Sigmoid colon (tissue), 4 donors: ENCODE measurements around the gene BGN.

Experiments used
- EP300 ChIP-seq, 4 donors: sonication (generic); formaldehyde crosslinking; IDR thresholded peaks; one replicate each; pipeline ENCODE4 v1.6.1; 2017; ENCODE audit warnings: antibody characterized with exemption in 4 of 4
- POLR2A ChIP-seq, 2 donors: fragments of 450-650 bp; IDR thresholded peaks; one replicate each; pipeline ENCODE4 v1.6.1; 2016; ENCODE audit warnings: antibody characterized with exemption in 2 of 2, mild to moderate bottlenecking in 2 of 2, moderate library complexity in 2 of 2
- POLR2AphosphoS5 ChIP-seq, 4 donors: sonication (generic); formaldehyde crosslinking; IDR thresholded peaks; one replicate each; pipeline ENCODE4 v1.6.1; 2017; ENCODE audit warnings: antibody characterized with exemption in 4 of 4
- TF ChIP-seq, protein P1 (sequence below), 4 experiments: fragments of 450-650 bp in 3 of 4; fragments of 200-600 bp in 1 of 4; IDR thresholded peaks; one replicate each; pipeline ENCODE4 v1.5.1; 2016 to 2019; ENCODE audit warnings: antibody characterized with exemption in 4 of 4, mild to moderate bottlenecking in 3 of 4, moderate library complexity in 2 of 4

DNA sequence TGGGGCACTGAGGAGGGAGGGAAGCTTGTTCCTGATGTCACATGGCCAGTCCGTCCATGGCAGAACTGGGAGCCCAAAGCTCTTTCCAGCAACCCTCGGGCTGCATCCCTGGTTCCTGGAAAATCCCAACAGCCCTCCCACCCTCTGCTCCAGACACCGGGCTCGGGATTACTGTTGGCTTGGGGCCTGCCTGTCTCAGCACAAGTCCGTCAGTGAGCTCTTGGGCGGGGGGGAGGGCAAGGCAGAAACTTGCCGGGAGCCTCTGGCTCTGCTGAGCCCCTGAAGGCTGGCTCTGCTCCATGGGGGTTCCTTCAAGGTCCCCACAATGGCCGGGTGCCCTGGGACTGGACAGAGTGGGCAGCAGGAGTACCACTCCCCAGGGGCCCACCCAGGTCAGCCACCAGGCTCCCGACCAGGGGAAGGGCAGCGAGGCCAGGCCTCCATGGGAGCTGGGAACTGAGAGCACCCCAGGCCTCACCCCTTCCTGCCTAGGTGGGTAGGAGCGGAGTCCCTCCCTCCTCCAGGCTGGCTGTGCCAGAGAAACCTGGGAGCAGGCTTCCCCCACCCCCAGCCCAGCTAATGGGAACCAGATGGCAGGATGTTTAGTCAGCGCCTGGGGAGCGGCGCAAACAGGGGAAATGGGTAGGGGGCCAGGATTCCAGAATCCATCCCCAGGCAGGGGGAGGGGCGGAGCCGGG is 18.0 kb upstream of the BGN start:
- TF ChIP-seq, protein P1, sequence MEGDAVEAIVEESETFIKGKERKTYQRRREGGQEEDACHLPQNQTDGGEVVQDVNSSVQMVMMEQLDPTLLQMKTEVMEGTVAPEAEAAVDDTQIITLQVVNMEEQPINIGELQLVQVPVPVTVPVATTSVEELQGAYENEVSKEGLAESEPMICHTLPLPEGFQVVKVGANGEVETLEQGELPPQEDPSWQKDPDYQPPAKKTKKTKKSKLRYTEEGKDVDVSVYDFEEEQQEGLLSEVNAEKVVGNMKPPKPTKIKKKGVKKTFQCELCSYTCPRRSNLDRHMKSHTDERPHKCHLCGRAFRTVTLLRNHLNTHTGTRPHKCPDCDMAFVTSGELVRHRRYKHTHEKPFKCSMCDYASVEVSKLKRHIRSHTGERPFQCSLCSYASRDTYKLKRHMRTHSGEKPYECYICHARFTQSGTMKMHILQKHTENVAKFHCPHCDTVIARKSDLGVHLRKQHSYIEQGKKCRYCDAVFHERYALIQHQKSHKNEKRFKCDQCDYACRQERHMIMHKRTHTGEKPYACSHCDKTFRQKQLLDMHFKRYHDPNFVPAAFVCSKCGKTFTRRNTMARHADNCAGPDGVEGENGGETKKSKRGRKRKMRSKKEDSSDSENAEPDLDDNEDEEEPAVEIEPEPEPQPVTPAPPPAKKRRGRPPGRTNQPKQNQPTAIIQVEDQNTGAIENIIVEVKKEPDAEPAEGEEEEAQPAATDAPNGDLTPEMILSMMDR (IDR thresholded peaks at IDR 0.05): no peak
- TF ChIP-seq POLR2A (IDR thresholded peaks at IDR 0.05): no peak
- TF ChIP-seq EP300 (IDR thresholded peaks at IDR 0.05): no peak
- no peak for TF ChIP-seq POLR2AphosphoS5 (IDR thresholded peaks at IDR 0.05)
